Measurements from ENCODE around the gene TFAP2E.

Gene TFAP2E

GRCh38 chr1:35557118-35557610 lies 15.9 kb upstream of the TFAP2E start, which contains the start of gene KIAA0319L:
Gene KIAA0319L (minus strand): TSS chr1:35557403. CDS start chr1:35554491, 2,912 bp downstream.
- DNase-seq (ENCODE audit: low read depth in 1 of 2, low spot score in 1 of 2), result no peak

- DNase-seq (ENCODE audit: low read depth in 1 of 2, low spot score in 1 of 2), result peak; percentile 88 to 91
Measured at GRCh38 chr1:35557611-35558373, 15.3 kb upstream of the TFAP2E start, which contains the start of gene NCDN. Gene NCDN (plus strand): TSS chr1:35557799. CDS start chr1:35558191, 392 bp downstream.

- DNase-seq (ENCODE audit: low read depth in 1 of 2, low spot score in 1 of 2), result no peak
Measured at GRCh38 chr1:35558374-35559316, 14.5 kb upstream of the TFAP2E start.

GRCh38 chr1:35559317-35559944 lies 13.7 kb upstream of the TFAP2E start:
- DNase-seq (ENCODE audit: low read depth in 1 of 2, low spot score in 1 of 2), result no peak

GRCh38 chr1:35560256-35561225 lies 12.6 kb upstream of the TFAP2E start:
- no peak for DNase-seq (ENCODE audit: low read depth in 1 of 2, low spot score in 1 of 2)

GRCh38 chr1:35561297-35561971 lies 11.7 kb upstream of the TFAP2E start:
- no peak for DNase-seq (ENCODE audit: low read depth in 1 of 2, low spot score in 1 of 2)

- no peak for DNase-seq (ENCODE audit: low read depth in 1 of 2, low spot score in 1 of 2)
Measured at GRCh38 chr1:35561972-35562680, 11.0 kb upstream of the TFAP2E start.

GRCh38 chr1:35563166-35563565 lies 9.9 kb upstream of the TFAP2E start:
- no peak for DNase-seq (ENCODE audit: low read depth in 1 of 2, low spot score in 1 of 2)

GRCh38 chr1:35564037-35564883 lies 8.9 kb upstream of the TFAP2E start:
- DNase-seq (ENCODE audit: low read depth in 1 of 2, low spot score in 1 of 2), result peak; percentile 51 to 60

GRCh38 chr1:35564884-35565741 lies 8.0 kb upstream of the TFAP2E start:
- DNase-seq (ENCODE audit: low read depth in 1 of 2, low spot score in 1 of 2), result no peak

- DNase-seq (ENCODE audit: low read depth in 1 of 2, low spot score in 1 of 2), result no peak
Measured at GRCh38 chr1:35565742-35566133, 7.4 kb upstream of the TFAP2E start.

GRCh38 chr1:35567947-35568558 lies 5.1 kb upstream of the TFAP2E start:
- no peak for DNase-seq (ENCODE audit: low read depth in 1 of 2, low spot score in 1 of 2)

GRCh38 chr1:35568975-35569395 lies 4.1 kb upstream of the TFAP2E start:
- DNase-seq (ENCODE audit: low read depth in 1 of 2, low spot score in 1 of 2), result peak in 1 of 2 donors; percentile 30

GRCh38 chr1:35569936-35570335 lies 3.2 kb upstream of the TFAP2E start:
- no peak for DNase-seq (ENCODE audit: low read depth in 1 of 2, low spot score in 1 of 2)

GRCh38 chr1:35570589-35571137 lies 2.5 kb upstream of the TFAP2E start:
- no peak for DNase-seq (ENCODE audit: low read depth in 1 of 2, low spot score in 1 of 2)

- no peak for DNase-seq (ENCODE audit: low read depth in 1 of 2, low spot score in 1 of 2)
Measured at GRCh38 chr1:35571263-35571662, 1.9 kb upstream of the TFAP2E start.
